Adrenal gland (tissue), 5 donors: ENCODE results near the gene RASSF7.

Source experiments
- POLR2A ChIP-seq, 2 donors: fragments of 450-650 bp; IDR thresholded peaks; one replicate each; pipeline ENCODE4 v1.6.1; 2017; ENCODE audit warnings: antibody characterized with exemption in 2 of 2, mild to moderate bottlenecking in 2 of 2, moderate library complexity in 1 of 2
- TF ChIP-seq, protein P1 (sequence below), 6 experiments: fragments of 450-650 bp in 4 of 6; fragments of 200-600 bp in 2 of 6; sonication (generic) in 1 of 6; IDR thresholded peaks; 1 replicate in 5 of 6; 2 replicates in 1 of 6; pipeline versions ENCODE4 v1.5.1 to v1.8.0; 2016 to 2021; ENCODE audit warnings: antibody characterized with exemption in 6 of 6, mild to moderate bottlenecking in 2 of 6, moderate library complexity in 1 of 6
- donor health status: DM: no; HTN: no; CAD: no.

DNA sequence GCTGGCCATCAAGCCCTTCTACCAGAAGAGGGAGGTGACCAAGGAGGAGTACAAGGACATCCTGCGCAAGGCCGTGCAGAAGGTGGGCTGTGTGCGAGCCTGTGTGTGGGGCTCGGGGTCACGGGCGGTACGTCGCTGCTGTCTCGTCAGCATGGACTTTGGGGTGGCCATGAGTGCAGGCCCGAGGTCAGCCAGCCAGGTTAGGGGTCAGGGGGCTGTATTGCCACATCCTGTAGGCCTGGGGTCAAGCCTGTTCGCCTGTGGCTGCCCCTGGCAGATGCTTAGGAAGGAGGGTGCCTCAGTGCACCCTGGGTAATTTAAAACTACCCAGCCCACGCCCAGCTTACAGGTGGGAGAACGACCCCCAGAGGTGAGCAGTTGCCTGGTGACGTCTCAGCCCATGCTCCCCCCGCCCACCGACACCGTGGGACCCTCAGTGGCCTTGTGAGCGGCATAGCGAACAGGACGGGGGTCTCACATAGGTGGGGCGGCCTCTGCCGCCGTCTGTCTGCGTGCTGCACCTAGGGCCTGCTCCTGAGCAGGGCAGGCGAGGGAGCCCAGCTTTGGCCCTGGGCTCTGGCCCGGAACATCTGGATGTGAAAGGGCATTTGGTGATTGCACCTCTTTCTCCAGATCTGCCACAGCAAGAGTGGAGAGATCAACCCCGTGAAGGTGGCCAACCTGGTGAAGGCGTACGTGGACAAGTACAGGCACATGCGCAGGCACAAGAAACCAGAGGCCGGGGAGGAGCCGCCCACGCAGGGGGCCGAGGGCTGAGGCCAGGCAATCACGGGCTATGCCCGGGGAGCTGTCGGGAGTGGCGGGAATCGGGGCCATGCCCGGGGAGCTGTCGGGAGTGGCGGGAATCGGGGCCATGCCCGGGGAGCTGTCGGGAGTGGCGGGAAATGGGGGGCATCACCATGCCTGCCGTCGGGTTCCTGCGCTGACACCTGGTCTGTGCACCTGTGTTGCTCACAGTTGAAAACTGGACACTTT, 50.5 kb downstream of the RASSF7 start:
- TF ChIP-seq, protein P1, sequence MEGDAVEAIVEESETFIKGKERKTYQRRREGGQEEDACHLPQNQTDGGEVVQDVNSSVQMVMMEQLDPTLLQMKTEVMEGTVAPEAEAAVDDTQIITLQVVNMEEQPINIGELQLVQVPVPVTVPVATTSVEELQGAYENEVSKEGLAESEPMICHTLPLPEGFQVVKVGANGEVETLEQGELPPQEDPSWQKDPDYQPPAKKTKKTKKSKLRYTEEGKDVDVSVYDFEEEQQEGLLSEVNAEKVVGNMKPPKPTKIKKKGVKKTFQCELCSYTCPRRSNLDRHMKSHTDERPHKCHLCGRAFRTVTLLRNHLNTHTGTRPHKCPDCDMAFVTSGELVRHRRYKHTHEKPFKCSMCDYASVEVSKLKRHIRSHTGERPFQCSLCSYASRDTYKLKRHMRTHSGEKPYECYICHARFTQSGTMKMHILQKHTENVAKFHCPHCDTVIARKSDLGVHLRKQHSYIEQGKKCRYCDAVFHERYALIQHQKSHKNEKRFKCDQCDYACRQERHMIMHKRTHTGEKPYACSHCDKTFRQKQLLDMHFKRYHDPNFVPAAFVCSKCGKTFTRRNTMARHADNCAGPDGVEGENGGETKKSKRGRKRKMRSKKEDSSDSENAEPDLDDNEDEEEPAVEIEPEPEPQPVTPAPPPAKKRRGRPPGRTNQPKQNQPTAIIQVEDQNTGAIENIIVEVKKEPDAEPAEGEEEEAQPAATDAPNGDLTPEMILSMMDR (IDR thresholded peaks at IDR 0.05): no peak
- TF ChIP-seq POLR2A (IDR thresholded peaks at IDR 0.05): no peak
